ENCODE measurements around the gene ZCCHC7. TPM values are rescaled to one million over a fixed set of nuclear protein-coding genes. Genes with fewer than 3 reads are reported as not detected.

Gene ZCCHC7
- total RNA-seq, 1 donor from 2014 or later: 30.8 TPM

DNA sequence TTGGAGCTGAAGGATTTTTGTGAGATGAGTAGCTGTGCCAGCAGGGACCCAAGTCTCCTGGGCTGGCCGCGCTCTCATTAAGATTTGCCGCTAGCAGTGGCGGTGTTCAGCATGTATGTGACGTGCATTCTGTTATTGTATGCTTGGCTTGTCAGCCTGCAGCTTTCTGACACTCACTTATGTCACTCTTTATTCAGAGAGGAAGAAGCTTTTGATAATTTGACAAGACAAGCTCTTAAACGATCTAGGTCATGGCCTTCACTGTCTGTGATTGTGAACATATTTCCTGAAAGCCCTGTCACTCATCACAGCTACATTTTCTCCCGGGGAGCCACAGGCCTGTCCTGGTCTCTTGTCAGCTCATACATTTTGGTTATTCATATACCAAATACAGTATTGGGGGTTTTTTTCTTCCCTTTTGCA is 203.9 kb downstream of the ZCCHC7 start:
- Histone ChIP-seq H3K36me3 (ENCODE audit: control insufficient read depth in 3 of 3, insufficient read depth in 3 of 3, low read length in 3 of 3) (no peaks in the 10 kb centered on the region), H3K27ac (ENCODE audit: low read depth, low read length) (no peak overlapping the region), H3K9me3 (ENCODE audit: control insufficient read depth in 3 of 3, low read length in 3 of 3) (no peaks in the 10 kb centered on the region), H3K4me3 (ENCODE audit: low read length in 3 of 3) (no peak overlapping the region), H3K27me3 (ENCODE audit: control insufficient read depth in 3 of 3, insufficient read depth in 3 of 3, low read length in 3 of 3) (no peaks in the 10 kb centered on the region), H3K4me1 (ENCODE audit: control insufficient read depth in 3 of 3, insufficient read depth in 3 of 3, low read length in 3 of 3) (no peaks in the 10 kb centered on the region), H3K9ac (ENCODE audit: low read depth in 1 of 3, low read length in 3 of 3) (no peak overlapping the region)

DNA sequence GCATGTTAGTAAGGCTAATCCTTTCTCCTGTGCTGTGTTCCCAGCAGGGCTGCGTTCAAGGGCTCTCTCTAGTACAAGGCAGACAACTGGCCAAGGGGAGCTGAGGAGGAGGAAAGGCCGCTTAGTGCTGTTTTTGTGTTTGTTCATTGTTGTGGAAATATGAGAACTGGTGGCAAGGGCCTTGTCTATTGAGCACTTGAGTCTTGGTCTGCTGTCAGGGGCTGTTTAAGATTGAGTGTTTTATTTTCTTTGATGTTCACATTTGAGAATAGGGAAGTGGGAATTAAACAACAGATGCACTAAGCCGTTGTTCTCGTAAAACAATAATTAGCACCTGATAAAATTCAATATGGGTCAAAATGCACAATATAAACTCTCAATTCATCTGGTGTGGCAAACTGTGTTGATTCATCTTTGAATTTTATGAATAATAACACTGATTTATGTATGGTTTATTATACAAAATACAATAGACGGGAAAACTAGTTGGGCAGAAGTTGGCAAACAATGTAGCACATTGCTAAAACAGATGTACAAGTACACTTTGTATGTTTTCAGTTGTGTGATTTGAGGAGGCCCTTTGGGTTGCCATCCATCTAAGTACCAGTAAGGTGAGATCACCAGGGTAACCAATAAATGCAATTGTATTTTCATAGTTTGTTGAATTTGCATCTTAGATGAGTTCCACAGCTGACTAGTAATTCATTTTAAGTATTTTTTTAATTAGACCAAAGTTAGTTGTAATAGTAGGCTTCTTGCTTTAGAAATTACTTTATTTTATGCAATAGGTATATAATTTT is 204.5 kb downstream of the ZCCHC7 start:
- Histone ChIP-seq H3K9ac (ENCODE audit: low read depth in 1 of 3, low read length in 3 of 3) (no peak overlapping the region), H3K27me3 (ENCODE audit: control insufficient read depth in 3 of 3, insufficient read depth in 3 of 3, low read length in 3 of 3) (no peaks in the 10 kb centered on the region), H3K9me3 (ENCODE audit: control insufficient read depth in 3 of 3, low read length in 3 of 3) (no peaks in the 10 kb centered on the region), H3K27ac (ENCODE audit: low read depth, low read length) (no peak overlapping the region), H3K36me3 (ENCODE audit: control insufficient read depth in 3 of 3, insufficient read depth in 3 of 3, low read length in 3 of 3) (no peaks in the 10 kb centered on the region), H3K4me1 (ENCODE audit: control insufficient read depth in 3 of 3, insufficient read depth in 3 of 3, low read length in 3 of 3) (no peaks in the 10 kb centered on the region), H3K4me3 (ENCODE audit: low read length in 3 of 3) (no peak overlapping the region)

DNA sequence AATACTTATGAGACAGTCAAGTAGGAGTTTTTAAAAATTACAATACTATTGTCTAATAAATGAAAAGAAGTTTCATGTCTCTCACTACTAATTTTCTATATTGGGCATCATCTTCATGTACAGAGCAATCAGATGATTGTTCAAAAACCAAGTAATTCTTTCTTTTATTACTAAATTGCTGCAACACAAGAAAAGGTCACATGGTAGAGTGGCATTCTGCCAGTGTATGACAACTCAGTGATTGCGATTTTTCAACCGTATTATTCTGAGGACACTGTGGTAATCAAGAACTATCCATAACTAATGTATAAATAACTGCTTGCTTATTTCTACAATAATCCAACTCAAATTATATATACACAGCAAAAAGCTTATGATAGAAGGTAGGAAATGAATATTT is 205.4 kb downstream of the ZCCHC7 start:
- H3K9ac ChIP-seq (ENCODE audit: low read depth in 1 of 3, low read length in 3 of 3): no peak overlapping the region

DNA sequence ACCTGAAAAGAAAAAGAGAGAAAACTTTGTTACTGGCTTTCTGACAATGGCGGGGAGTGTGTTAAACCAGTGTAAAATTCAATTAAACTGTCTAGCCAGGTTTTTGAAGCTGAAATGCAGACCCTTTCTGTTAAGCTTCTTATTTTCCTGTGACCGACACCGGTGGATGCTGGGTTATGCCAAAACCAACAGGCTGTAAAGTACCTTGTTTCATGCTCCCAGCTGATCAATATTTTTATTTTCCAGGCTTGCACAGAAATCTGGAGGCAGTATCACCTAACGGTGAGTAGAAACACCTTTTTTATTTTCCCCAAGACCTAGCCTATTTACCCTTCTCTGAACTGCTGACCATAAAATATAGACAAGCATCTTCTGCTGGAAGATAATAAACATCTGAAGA is 207.2 kb downstream of the ZCCHC7 start:
- H3K27ac ChIP-seq (ENCODE audit: low read depth, low read length): no peak overlapping the region

More for the DNA sequence above, 205.4 kb downstream of the ZCCHC7 start:
- Histone ChIP-seq H3K4me3 (ENCODE audit: low read length in 3 of 3) (no peak overlapping the region), H3K36me3 (ENCODE audit: control insufficient read depth in 3 of 3, insufficient read depth in 3 of 3, low read length in 3 of 3) (no peaks in the 10 kb centered on the region), H3K27ac (ENCODE audit: low read depth, low read length) (no peak overlapping the region), H3K9me3 (ENCODE audit: control insufficient read depth in 3 of 3, low read length in 3 of 3) (no peaks in the 10 kb centered on the region), H3K4me1 (ENCODE audit: control insufficient read depth in 3 of 3, insufficient read depth in 3 of 3, low read length in 3 of 3) (no peaks in the 10 kb centered on the region), H3K27me3 (ENCODE audit: control insufficient read depth in 3 of 3, insufficient read depth in 3 of 3, low read length in 3 of 3) (no peaks in the 10 kb centered on the region)

DNA sequence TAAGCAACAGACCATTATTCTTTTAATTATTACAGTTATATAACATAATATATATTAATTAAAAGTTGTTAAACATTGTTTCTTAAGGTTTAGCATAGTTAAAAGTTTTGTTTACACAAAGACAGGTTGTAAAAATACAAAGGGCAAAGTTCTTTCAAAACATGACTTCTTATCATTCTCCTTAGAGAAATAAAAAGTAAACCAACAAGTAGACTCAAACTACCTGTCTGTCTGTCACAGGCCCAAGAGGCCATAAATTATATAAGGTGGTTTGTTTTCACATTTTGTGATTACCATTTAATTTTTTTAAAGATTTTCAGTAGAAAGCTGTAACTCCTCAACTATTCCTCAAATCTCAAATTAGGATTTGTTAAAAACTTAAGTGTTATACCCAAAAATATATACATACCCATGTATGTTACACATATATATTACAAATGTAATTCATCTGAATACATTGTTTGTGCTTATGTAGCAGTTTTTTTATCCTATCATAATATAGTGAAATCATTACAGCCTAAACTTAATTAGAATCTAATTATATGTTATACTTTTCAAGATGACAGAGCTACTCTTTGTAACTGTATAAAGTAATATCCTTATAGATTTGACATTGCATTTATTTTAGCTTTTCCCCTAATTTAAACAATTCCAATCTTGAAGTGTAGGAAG is 208.3 kb downstream of the ZCCHC7 start:
- no peaks in the 10 kb centered on the region for H3K27me3 ChIP-seq (ENCODE audit: control insufficient read depth in 3 of 3, insufficient read depth in 3 of 3, low read length in 3 of 3)
- no peaks in the 10 kb centered on the region for H3K4me1 ChIP-seq (ENCODE audit: control insufficient read depth in 3 of 3, insufficient read depth in 3 of 3, low read length in 3 of 3)
- H3K9ac ChIP-seq (ENCODE audit: low read depth in 1 of 3, low read length in 3 of 3): no peak overlapping the region
- no peak overlapping the region for H3K27ac ChIP-seq (ENCODE audit: low read depth, low read length)
- H3K4me3 ChIP-seq (ENCODE audit: low read length in 3 of 3): no peak overlapping the region
- H3K9me3 ChIP-seq (ENCODE audit: control insufficient read depth in 3 of 3, low read length in 3 of 3): no peaks in the 10 kb centered on the region
- no peaks in the 10 kb centered on the region for H3K36me3 ChIP-seq (ENCODE audit: control insufficient read depth in 3 of 3, insufficient read depth in 3 of 3, low read length in 3 of 3)

More for the DNA sequence above, 207.2 kb downstream of the ZCCHC7 start:
- H3K36me3 ChIP-seq (ENCODE audit: control insufficient read depth in 3 of 3, insufficient read depth in 3 of 3, low read length in 3 of 3): no peaks in the 10 kb centered on the region
- H3K9ac ChIP-seq (ENCODE audit: low read depth in 1 of 3, low read length in 3 of 3): no peak overlapping the region
- no peak overlapping the region for H3K4me3 ChIP-seq (ENCODE audit: low read length in 3 of 3)
- H3K9me3 ChIP-seq (ENCODE audit: control insufficient read depth in 3 of 3, low read length in 3 of 3): no peaks in the 10 kb centered on the region
- H3K27me3 ChIP-seq (ENCODE audit: control insufficient read depth in 3 of 3, insufficient read depth in 3 of 3, low read length in 3 of 3): no peaks in the 10 kb centered on the region
- no peaks in the 10 kb centered on the region for H3K4me1 ChIP-seq (ENCODE audit: control insufficient read depth in 3 of 3, insufficient read depth in 3 of 3, low read length in 3 of 3)

DNA sequence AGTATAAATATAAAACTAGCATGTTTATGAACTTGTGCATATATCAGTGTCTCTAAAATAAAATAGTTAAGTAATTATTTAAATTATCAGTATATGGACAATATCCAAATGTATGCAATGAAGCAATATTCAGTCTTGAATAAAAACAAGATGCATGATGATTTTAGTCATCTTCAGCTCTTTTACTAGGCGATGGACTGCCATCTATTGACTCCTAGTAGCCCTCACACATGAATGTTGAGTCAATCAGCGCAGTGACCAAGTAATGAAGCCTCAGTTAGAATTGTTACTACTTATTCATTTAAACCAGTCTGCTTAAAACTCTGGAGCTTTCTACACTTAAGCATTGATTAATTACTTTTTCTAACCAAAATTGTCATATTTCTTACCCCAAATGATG is 209.2 kb downstream of the ZCCHC7 start:
- Histone ChIP-seq H3K9me3 (ENCODE audit: control insufficient read depth in 3 of 3, low read length in 3 of 3) (no peaks in the 10 kb centered on the region), H3K36me3 (ENCODE audit: control insufficient read depth in 3 of 3, insufficient read depth in 3 of 3, low read length in 3 of 3) (no peaks in the 10 kb centered on the region), H3K4me3 (ENCODE audit: low read length in 3 of 3) (no peak overlapping the region), H3K27ac (ENCODE audit: low read depth, low read length) (no peak overlapping the region), H3K9ac (ENCODE audit: low read depth in 1 of 3, low read length in 3 of 3) (no peak overlapping the region), H3K4me1 (ENCODE audit: control insufficient read depth in 3 of 3, insufficient read depth in 3 of 3, low read length in 3 of 3) (no peaks in the 10 kb centered on the region), H3K27me3 (ENCODE audit: control insufficient read depth in 3 of 3, insufficient read depth in 3 of 3, low read length in 3 of 3) (no peaks in the 10 kb centered on the region)

DNA sequence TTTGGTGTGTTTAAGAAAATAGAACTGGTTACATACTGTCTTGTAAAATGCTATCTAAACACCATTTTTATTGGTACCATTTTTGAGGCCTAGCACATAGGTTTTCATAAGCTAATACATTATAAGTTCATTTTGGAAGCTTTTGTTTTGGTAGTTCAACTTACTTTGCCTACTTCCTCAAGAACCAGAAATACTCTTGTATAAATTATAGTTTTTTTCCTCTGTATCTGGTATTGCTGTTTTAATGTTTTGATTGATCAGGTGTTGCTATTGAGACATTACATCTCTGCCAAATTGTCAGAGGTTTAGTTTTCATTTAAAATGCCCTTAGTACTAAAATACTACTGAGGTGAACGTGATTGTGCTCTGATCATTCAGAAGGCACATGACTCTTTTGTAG is 211.5 kb downstream of the ZCCHC7 start:
- no peaks in the 10 kb centered on the region for H3K36me3 ChIP-seq (ENCODE audit: control insufficient read depth in 3 of 3, insufficient read depth in 3 of 3, low read length in 3 of 3)
- H3K9me3 ChIP-seq (ENCODE audit: control insufficient read depth in 3 of 3, low read length in 3 of 3): no peaks in the 10 kb centered on the region
- H3K9ac ChIP-seq (ENCODE audit: low read depth in 1 of 3, low read length in 3 of 3): no peak overlapping the region
- H3K4me3 ChIP-seq (ENCODE audit: low read length in 3 of 3): no peak overlapping the region
- no peaks in the 10 kb centered on the region for H3K27me3 ChIP-seq (ENCODE audit: control insufficient read depth in 3 of 3, insufficient read depth in 3 of 3, low read length in 3 of 3)
- no peaks in the 10 kb centered on the region for H3K4me1 ChIP-seq (ENCODE audit: control insufficient read depth in 3 of 3, insufficient read depth in 3 of 3, low read length in 3 of 3)
- H3K27ac ChIP-seq (ENCODE audit: low read depth, low read length): no peak overlapping the region

DNA sequence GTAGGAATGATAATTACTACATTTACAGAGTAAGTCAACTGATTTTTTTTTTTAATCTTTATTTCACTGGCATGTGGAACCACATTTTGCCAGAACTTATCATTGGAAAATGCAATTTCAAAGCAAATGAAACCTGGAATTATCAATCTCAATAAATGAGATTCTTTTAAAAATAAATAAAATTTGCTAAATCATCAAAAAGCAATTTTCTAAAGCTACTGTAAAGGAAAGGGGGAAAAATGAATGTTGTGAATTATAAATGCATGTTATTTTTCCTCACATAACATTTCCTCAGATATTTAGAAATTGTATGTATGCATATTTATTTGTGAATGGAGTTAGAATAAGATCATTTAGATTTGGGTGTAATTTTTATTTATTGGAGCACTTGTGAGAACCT is 212.2 kb downstream of the ZCCHC7 start:
- Histone ChIP-seq H3K36me3 (ENCODE audit: control insufficient read depth in 3 of 3, insufficient read depth in 3 of 3, low read length in 3 of 3) (no peaks in the 10 kb centered on the region), H3K9me3 (ENCODE audit: control insufficient read depth in 3 of 3, low read length in 3 of 3) (no peaks in the 10 kb centered on the region), H3K4me3 (ENCODE audit: low read length in 3 of 3) (no peak overlapping the region), H3K4me1 (ENCODE audit: control insufficient read depth in 3 of 3, insufficient read depth in 3 of 3, low read length in 3 of 3) (no peaks in the 10 kb centered on the region), H3K9ac (ENCODE audit: low read depth in 1 of 3, low read length in 3 of 3) (no peak overlapping the region), H3K27me3 (ENCODE audit: control insufficient read depth in 3 of 3, insufficient read depth in 3 of 3, low read length in 3 of 3) (no peaks in the 10 kb centered on the region), H3K27ac (ENCODE audit: low read depth, low read length) (no peak overlapping the region)

DNA sequence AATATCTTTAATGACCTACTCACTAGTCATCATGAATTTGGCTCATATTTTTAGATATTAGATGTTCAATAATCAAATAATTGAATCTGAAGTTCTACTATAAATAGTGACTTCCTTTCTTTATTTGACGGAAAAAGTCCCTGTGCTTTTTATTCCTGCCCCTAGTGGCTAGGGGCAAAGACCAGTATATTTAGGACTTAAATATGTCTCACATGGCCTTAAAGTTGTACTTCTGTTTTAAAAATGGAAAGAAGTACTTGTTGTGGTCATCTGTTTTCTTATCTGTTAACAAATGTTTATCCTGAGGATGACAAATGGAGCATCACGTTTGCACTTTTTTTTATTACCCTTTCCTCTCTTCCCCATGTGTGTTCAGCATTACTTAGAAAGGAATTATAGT is 212.9 kb downstream of the ZCCHC7 start:
- no peak overlapping the region for H3K4me3 ChIP-seq (ENCODE audit: low read length in 3 of 3)
- no peaks in the 10 kb centered on the region for H3K36me3 ChIP-seq (ENCODE audit: control insufficient read depth in 3 of 3, insufficient read depth in 3 of 3, low read length in 3 of 3)
- H3K9ac ChIP-seq (ENCODE audit: low read depth in 1 of 3, low read length in 3 of 3): no peak overlapping the region
- no peak overlapping the region for H3K27ac ChIP-seq (ENCODE audit: low read depth, low read length)
- H3K9me3 ChIP-seq (ENCODE audit: control insufficient read depth in 3 of 3, low read length in 3 of 3): no peaks in the 10 kb centered on the region
- H3K4me1 ChIP-seq (ENCODE audit: control insufficient read depth in 3 of 3, insufficient read depth in 3 of 3, low read length in 3 of 3): no peaks in the 10 kb centered on the region
- no peaks in the 10 kb centered on the region for H3K27me3 ChIP-seq (ENCODE audit: control insufficient read depth in 3 of 3, insufficient read depth in 3 of 3, low read length in 3 of 3)

DNA sequence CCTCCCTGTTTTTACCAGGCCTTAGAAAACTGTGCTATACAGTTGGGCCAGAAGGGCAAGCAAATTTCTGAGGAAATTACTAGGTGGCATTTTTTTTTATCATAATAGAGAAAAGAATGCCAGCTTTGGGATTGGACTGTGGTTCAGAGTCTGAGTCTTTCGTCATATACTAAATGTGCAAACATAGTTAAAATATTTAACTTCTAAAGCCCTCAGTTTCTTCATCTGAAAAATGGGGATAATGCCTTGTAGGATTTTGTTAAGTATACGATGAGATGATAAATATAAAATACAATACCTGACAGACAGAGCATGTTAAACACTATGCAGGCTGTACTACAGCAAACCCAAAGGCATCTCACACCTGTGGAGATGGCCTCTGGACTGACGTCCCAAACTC is 214.9 kb downstream of the ZCCHC7 start:
- Histone ChIP-seq H3K9ac (ENCODE audit: low read depth in 1 of 3, low read length in 3 of 3) (no peak overlapping the region), H3K27me3 (ENCODE audit: control insufficient read depth in 3 of 3, insufficient read depth in 3 of 3, low read length in 3 of 3) (no peaks in the 10 kb centered on the region), H3K9me3 (ENCODE audit: control insufficient read depth in 3 of 3, low read length in 3 of 3) (no peaks in the 10 kb centered on the region), H3K4me3 (ENCODE audit: low read length in 3 of 3) (no peak overlapping the region), H3K4me1 (ENCODE audit: control insufficient read depth in 3 of 3, insufficient read depth in 3 of 3, low read length in 3 of 3) (no peaks in the 10 kb centered on the region), H3K27ac (ENCODE audit: low read depth, low read length) (no peak overlapping the region), H3K36me3 (ENCODE audit: control insufficient read depth in 3 of 3, insufficient read depth in 3 of 3, low read length in 3 of 3) (no peaks in the 10 kb centered on the region)
